WTC11 (cell line): ENCODE results near the gene BORCS6. TPM values are rescaled to one million over a fixed set of nuclear protein-coding genes. Genes with fewer than 3 reads are reported as not detected.

ENCODE experiments used
- ATAC-seq: fragments of 200-7000 bp; cut with Tn5 transposase; 2 replicates; pipeline ENCODE4 v1.10.0; 2021; ENCODE audit warnings: mild to moderate bottlenecking, moderate library complexity
- CTCF ChIA-PET: fragments of 300-600 bp; sonication (Branson Sonifier 250); formaldehyde crosslinking; loops from one replicate; lab custom pipeline; 2021; ENCODE audit warnings: antibody characterized with exemption; lab: Charles Lee
- POLR2A ChIA-PET: fragments of 350-600 bp; sonication (Branson Sonifier 250); formaldehyde crosslinking; loops from one replicate; lab custom pipeline; 2021; ENCODE audit warnings: antibody characterized with exemption; lab: Charles Lee
- DNase-seq: peaks from one replicate; pipeline ENCODE4 v3.0.0; 2021; ENCODE audit warnings: low spot score
- H3K27ac Mint-ChIP-seq: 2 replicates; pipeline ENCODE4 v1.8.0; 2021; ENCODE audit warnings: mixed read lengths
- H3K27me3 Mint-ChIP-seq: 2 replicates; pipeline ENCODE4 v1.8.0; 2021; ENCODE audit warnings: low read depth, mild to moderate bottlenecking, moderate library complexity, mixed read lengths
- H3K36me3 Mint-ChIP-seq: 2 replicates; pipeline ENCODE4 v1.8.0; 2021; ENCODE audit warnings: mixed read lengths
- H3K4me1 Mint-ChIP-seq: 2 replicates; pipeline ENCODE4 v1.8.0; 2022; ENCODE audit warnings: mixed read lengths
- H3K4me3 Mint-ChIP-seq: 2 replicates; pipeline ENCODE4 v1.8.0; 2021; ENCODE audit warnings: mild to moderate bottlenecking, moderate library complexity, mixed read lengths
- H3K9me3 Mint-ChIP-seq: 2 replicates; pipeline ENCODE4 v1.8.0; 2021; ENCODE audit warnings: mixed read lengths
- CBFB ChIP-seq: sonication (generic); formaldehyde crosslinking; IDR thresholded peaks from 2 replicates; pipeline ENCODE4 v1.8.1; 2022; ENCODE audit warnings: mild to moderate bottlenecking, low read depth, missing genetic modification reagents
- CTCF ChIP-seq: fragments of 200-600 bp; IDR thresholded peaks from 2 replicates; pipeline ENCODE4 v1.8.0; 2022; ENCODE audit warnings: antibody characterized with exemption
- E2F4 ChIP-seq: sonication (generic); formaldehyde crosslinking; IDR thresholded peaks from 2 replicates; pipeline ENCODE4 v1.8.1; 2022; ENCODE audit warnings: low read depth, mild to moderate bottlenecking, moderate library complexity, missing genetic modification reagents, borderline replicate concordance
- ERG ChIP-seq: fragments of 250-450 bp; sonication (Bioruptor Pico); IDR thresholded peaks from 2 replicates; pipeline ENCODE4 v1.8.0; 2021; ENCODE audit warnings: mild to moderate bottlenecking
- FOXP1 ChIP-seq: sonication (generic); formaldehyde crosslinking; IDR thresholded peaks from 2 replicates; pipeline ENCODE4 v1.8.0; 2022; ENCODE audit warnings: missing genetic modification reagents, mild to moderate bottlenecking, moderate library complexity, borderline replicate concordance
- GABPB1 ChIP-seq: sonication (generic); formaldehyde crosslinking; IDR thresholded peaks from 2 replicates; pipeline ENCODE4 v1.8.1; 2023; ENCODE audit warnings: mild to moderate bottlenecking, missing genetic modification reagents
- HMGA2 ChIP-seq: fragments of 250-450 bp; sonication (Bioruptor Pico); IDR thresholded peaks from 2 replicates; pipeline ENCODE4 v1.4.0; 2021; ENCODE audit warnings: mild to moderate bottlenecking, moderate library complexity
- IRF2 ChIP-seq: sonication (generic); formaldehyde crosslinking; IDR thresholded peaks from 2 replicates; pipeline ENCODE4 v1.8.0; 2022; ENCODE audit warnings: low read depth, missing genetic modification reagents, borderline replicate concordance
- JAZF1 ChIP-seq: fragments of 250-450 bp; sonication (Bioruptor Pico); IDR thresholded peaks from 2 replicates; pipeline ENCODE4 v1.9.0; 2021; ENCODE audit warnings: moderate library complexity, mild to moderate bottlenecking, inconsistent platforms
- MYBL2 ChIP-seq: sonication (generic); formaldehyde crosslinking; IDR thresholded peaks from 2 replicates; pipeline ENCODE4 v1.8.1; 2023; ENCODE audit warnings: mild to moderate bottlenecking, moderate library complexity, missing genetic modification reagents
- NR2C2 ChIP-seq: sonication (generic); formaldehyde crosslinking; IDR thresholded peaks from 2 replicates; pipeline ENCODE4 v1.8.0; 2022; ENCODE audit warnings: mild to moderate bottlenecking, missing genetic modification reagents
- RELA ChIP-seq: sonication (generic); formaldehyde crosslinking; IDR thresholded peaks from 2 replicates; pipeline ENCODE4 v1.8.1; 2022; ENCODE audit warnings: missing genetic modification reagents, mild to moderate bottlenecking, borderline replicate concordance
- RORB ChIP-seq: fragments of 250-450 bp; sonication (Bioruptor Pico); IDR thresholded peaks from 2 replicates; pipeline ENCODE4 v1.9.0; 2021; ENCODE audit warnings: mild to moderate bottlenecking
- STAT6 ChIP-seq: sonication (generic); formaldehyde crosslinking; conservative IDR thresholded peaks from 2 replicates; pipeline ENCODE4 v1.8.1; 2023; ENCODE audit warnings: mild to moderate bottlenecking, low read depth, missing genetic modification reagents, moderate library complexity
- ZMAT4 ChIP-seq: fragments of 250-450 bp; sonication (Bioruptor Pico); IDR thresholded peaks from 2 replicates; pipeline ENCODE4 v1.9.0; 2021; ENCODE audit warnings: mild to moderate bottlenecking
- ZNF219 ChIP-seq: sonication (generic); formaldehyde crosslinking; IDR thresholded peaks from 2 replicates; pipeline ENCODE4 v1.8.0; 2023; ENCODE audit warnings: missing genetic modification reagents, mild to moderate bottlenecking, borderline replicate concordance
- ZNF232 ChIP-seq: sonication (generic); formaldehyde crosslinking; IDR thresholded peaks from 2 replicates; pipeline ENCODE4 v1.8.0; 2022; ENCODE audit warnings: mild to moderate bottlenecking, missing genetic modification reagents
- ZNF532 ChIP-seq: fragments of 250-450 bp; sonication (Bioruptor Pico); IDR thresholded peaks from 2 replicates; pipeline ENCODE4 v1.9.0; 2021; ENCODE audit warnings: mild to moderate bottlenecking, borderline replicate concordance
- total RNA-seq: library from RNA; stranded (reverse); gene quantifications from 3 replicates; pipeline ENCODE4 v1.2.3, GENCODE V29; 2021

Gene BORCS6
- total RNA-seq, 1 experiment from 2014 or later = 5.6 TPM

GRCh38 chr17:8143581-8144400, 46.2 kb downstream of the BORCS6 start:
- Mint-ChIP-seq H3K9me3 (no peaks in the 10 kb centered on the region), H3K36me3 (peaks cover 40% of the 10 kb centered on the region), H3K4me1 (no peaks in the 10 kb centered on the region), H3K27ac (no peak overlapping the region; the same call in 1 of the 2 replicates), H3K4me3 (no peak overlapping the region), H3K27me3 (no peaks in the 10 kb centered on the region)
- ChIA-PET POLR2A (interaction anchor here (0.7 kb wide), 1 partner anchor 13 kb away, joined by 3 read pairs; no protein-coding TSS in a partner anchor), CTCF (no interaction called here)
- no peak for ATAC-seq
- TF ChIP-seq CTCF (no peak), FOXP1 (CRISPR knock-in tag) (no peak), MYBL2 (CRISPR knock-in tag) (no peak), ZNF219 (CRISPR knock-in tag) (no peak), ZNF232 (CRISPR knock-in tag) (no peak), JAZF1 (no peak), RORB (CRISPR knock-in tag) (no peak), NR2C2 (no peak), CBFB (CRISPR knock-in tag) (no peak), E2F4 (CRISPR knock-in tag) (no peak), ERG (no peak), RELA (CRISPR knock-in tag) (no peak), STAT6 (CRISPR knock-in tag) (no peak), HMGA2 (CRISPR knock-in tag) (no peak), ZMAT4 (no peak), IRF2 (no peak), ZNF532 (CRISPR knock-in tag) (no peak), GABPB1 (CRISPR knock-in tag) (no peak)
- DNase-seq = no peak
